Measurements from ENCODE around the gene ZKSCAN1.

DNA sequence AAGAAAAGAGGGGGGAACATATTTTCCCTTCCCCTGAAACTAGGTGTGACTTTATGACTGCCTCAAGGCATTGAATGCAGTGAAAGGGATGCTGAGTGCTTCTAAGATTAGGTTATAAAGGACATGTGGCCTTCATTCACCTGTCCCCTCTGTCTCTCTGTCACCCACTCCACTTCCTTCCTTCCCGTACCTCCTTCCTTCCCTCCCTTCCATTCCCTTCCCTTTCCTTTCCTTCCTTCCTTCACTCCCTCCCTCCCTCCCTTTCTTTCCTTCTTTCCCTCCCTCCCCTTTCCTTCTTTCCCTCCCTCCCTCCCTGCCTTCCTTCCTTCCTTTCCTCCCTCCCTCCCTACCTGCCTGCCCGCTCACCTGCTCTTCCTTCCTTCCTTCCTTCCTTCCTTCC is 4.5 kb upstream of the ZKSCAN1 start:
- TF ChIP-seq, protein P1, sequence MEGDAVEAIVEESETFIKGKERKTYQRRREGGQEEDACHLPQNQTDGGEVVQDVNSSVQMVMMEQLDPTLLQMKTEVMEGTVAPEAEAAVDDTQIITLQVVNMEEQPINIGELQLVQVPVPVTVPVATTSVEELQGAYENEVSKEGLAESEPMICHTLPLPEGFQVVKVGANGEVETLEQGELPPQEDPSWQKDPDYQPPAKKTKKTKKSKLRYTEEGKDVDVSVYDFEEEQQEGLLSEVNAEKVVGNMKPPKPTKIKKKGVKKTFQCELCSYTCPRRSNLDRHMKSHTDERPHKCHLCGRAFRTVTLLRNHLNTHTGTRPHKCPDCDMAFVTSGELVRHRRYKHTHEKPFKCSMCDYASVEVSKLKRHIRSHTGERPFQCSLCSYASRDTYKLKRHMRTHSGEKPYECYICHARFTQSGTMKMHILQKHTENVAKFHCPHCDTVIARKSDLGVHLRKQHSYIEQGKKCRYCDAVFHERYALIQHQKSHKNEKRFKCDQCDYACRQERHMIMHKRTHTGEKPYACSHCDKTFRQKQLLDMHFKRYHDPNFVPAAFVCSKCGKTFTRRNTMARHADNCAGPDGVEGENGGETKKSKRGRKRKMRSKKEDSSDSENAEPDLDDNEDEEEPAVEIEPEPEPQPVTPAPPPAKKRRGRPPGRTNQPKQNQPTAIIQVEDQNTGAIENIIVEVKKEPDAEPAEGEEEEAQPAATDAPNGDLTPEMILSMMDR (IDR thresholded peaks at IDR 0.05): no peak
- TF ChIP-seq POLR2A (IDR thresholded peaks at IDR 0.05): no peak

Measured in testis (tissue), 2 donors.